OCI-LY3 (cell line): ENCODE measurements around the gene N4BP2L2.

ENCODE experiments used
- H2AFZ ChIP-seq: fragments of 200-600, 300-600 bp; shearing (Covaris generic); 2 replicates; pipeline ENCODE4 v1.6.0; 2014; ENCODE audit warnings: antibody characterized with exemption, low read depth, low read length
- H3K27ac ChIP-seq: fragments of 200-600, 300-600 bp; sonication (generic); 2 replicates; pipeline ENCODE4 v1.5.1; 2014; ENCODE audit warnings: mild to moderate bottlenecking, low read length, moderate library complexity, mixed read lengths
- H3K27me3 ChIP-seq: fragments of 200-600, 300-600 bp; sonication (generic); 2 replicates; pipeline ENCODE4 v1.6.1; 2014; ENCODE audit warnings: low read depth, low read length, mixed read lengths
- H3K36me3 ChIP-seq: fragments of 200-600, 300-600 bp; sonication (generic); replicated peaks from 2 replicates; pipeline ENCODE3; 2014; ENCODE audit warnings: low read depth, low read length, mixed read lengths
- H3K4me1 ChIP-seq: fragments of 300-600, 200-600 bp; sonication (generic); 2 replicates; pipeline ENCODE4 v1.6.1; 2014; ENCODE audit warnings: low read length, mixed read lengths
- H3K4me2 ChIP-seq: fragments of 200-600, 300-600 bp; sonication (generic); 2 replicates; pipeline ENCODE4 v1.6.1; 2014; ENCODE audit warnings: low read length, mixed read lengths
- H3K4me3 ChIP-seq: fragments of 300-600, 200-600 bp; sonication (generic); 2 replicates; pipeline ENCODE4 v1.5.1; 2014; ENCODE audit warnings: antibody characterized with exemption, mild to moderate bottlenecking, low read length, moderate library complexity
- H3K79me2 ChIP-seq: fragments of 300-600, 200-600 bp; shearing (Covaris generic); 2 replicates; pipeline ENCODE4 v1.6.1; 2014; ENCODE audit warnings: mild to moderate bottlenecking, low read length, mixed read lengths
- H3K9ac ChIP-seq: fragments of 300-600, 200-600 bp; shearing (Covaris generic); 2 replicates; pipeline ENCODE4 v1.6.0; 2014; ENCODE audit warnings: mild to moderate bottlenecking, low read length, moderate library complexity
- H3K9me3 ChIP-seq: fragments of 200-600, 300-600 bp; shearing (Covaris generic); 2 replicates; pipeline ENCODE4 v1.6.1; 2014; ENCODE audit warnings: low read length, mixed read lengths; ENCODE audit not compliant: insufficient read depth
- H4K20me1 ChIP-seq: fragments of 200-600, 300-600 bp; sonication (generic); 2 replicates; pipeline ENCODE4 v1.6.1; 2016; ENCODE audit warnings: low read length, mixed read lengths; ENCODE audit not compliant: insufficient read depth
- EZH2phosphoT487 ChIP-seq: fragments of 200-600 bp; shearing (Covaris generic); IDR thresholded peaks from 2 replicates; pipeline ENCODE4 v1.6.1; 2018; ENCODE audit warnings: antibody characterized with exemption, mixed run types, low read depth
- TF ChIP-seq, protein P1 (sequence below): fragments of 200-600, 300-600 bp; sonication (generic); IDR thresholded peaks from 2 replicates; pipeline ENCODE4 v1.5.1; 2014; ENCODE audit warnings: antibody characterized with exemption, low read length, low read depth

The N4BP2L2 gene

DNA sequence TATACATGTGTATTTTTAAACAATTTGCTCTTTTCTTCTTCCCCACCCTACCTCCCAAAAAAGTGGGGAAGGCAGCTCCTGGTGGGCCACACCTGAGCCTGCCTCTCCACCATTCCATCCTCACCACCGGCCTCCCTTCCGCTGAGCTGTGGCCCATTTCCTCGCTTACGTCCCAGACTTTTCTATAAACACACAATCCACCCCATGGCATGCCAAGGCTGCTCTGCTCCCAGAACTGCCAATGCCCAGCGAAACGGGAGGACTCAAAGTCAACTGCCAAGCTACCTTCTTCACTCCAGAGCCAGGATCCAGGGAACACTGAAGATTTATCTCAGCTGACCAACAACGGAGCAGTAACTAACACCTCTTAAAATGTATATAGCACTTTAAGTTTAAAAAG lies 113.4 kb downstream of the N4BP2L2 start:
- peaks cover 43% of the 10 kb centered on the region for H3K36me3 ChIP-seq
- H3K9ac ChIP-seq, result no peak overlapping the region
- peaks cover 25% of the 10 kb centered on the region for H3K4me1 ChIP-seq
- H3K27ac ChIP-seq, result no peak overlapping the region
- H4K20me1 ChIP-seq, result peaks cover 11% of the 10 kb centered on the region; the same call in 1 of the 2 replicates
- TF ChIP-seq, protein P1, sequence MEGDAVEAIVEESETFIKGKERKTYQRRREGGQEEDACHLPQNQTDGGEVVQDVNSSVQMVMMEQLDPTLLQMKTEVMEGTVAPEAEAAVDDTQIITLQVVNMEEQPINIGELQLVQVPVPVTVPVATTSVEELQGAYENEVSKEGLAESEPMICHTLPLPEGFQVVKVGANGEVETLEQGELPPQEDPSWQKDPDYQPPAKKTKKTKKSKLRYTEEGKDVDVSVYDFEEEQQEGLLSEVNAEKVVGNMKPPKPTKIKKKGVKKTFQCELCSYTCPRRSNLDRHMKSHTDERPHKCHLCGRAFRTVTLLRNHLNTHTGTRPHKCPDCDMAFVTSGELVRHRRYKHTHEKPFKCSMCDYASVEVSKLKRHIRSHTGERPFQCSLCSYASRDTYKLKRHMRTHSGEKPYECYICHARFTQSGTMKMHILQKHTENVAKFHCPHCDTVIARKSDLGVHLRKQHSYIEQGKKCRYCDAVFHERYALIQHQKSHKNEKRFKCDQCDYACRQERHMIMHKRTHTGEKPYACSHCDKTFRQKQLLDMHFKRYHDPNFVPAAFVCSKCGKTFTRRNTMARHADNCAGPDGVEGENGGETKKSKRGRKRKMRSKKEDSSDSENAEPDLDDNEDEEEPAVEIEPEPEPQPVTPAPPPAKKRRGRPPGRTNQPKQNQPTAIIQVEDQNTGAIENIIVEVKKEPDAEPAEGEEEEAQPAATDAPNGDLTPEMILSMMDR, result no peak
- TF ChIP-seq EZH2phosphoT487, result no peak
- peaks cover under 1% of the 10 kb centered on the region; the same call in 1 of the 2 replicates for H3K9me3 ChIP-seq
- peaks cover 50% of the 10 kb centered on the region for H3K79me2 ChIP-seq
- no peak overlapping the region for H3K4me3 ChIP-seq
- peak overlapping the region; percentile 91; the same call in 1 of the 2 replicates for H3K4me2 ChIP-seq
- no peaks in the 10 kb centered on the region for H3K27me3 ChIP-seq
- no peak overlapping the region for H2AFZ ChIP-seq

DNA sequence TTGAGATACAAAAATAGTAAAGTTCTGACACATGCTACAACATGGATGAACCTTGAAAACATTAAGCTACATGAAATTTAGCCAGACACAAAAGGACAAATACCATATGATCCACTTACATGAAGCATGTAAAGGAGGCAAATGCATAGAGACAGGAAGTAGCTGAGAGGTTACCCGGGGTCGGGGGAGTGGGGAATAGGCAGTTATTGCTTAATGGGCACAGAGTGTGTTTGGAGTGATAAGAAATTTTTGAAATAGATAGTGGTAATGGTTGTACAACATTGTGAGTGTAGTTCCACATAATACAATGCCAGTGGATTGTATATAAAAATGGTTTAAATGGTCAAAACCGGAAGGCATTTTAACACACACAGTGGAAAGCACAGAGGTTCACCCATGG lies 115.0 kb downstream of the N4BP2L2 start:
- H3K27me3 ChIP-seq, result no peaks in the 10 kb centered on the region
- H3K4me2 ChIP-seq, result no peak overlapping the region
- H3K27ac ChIP-seq, result no peak overlapping the region
- H3K9ac ChIP-seq, result no peak overlapping the region
- H3K36me3 ChIP-seq, result peaks cover 50% of the 10 kb centered on the region
- peaks cover 14% of the 10 kb centered on the region for H3K4me1 ChIP-seq
- peaks cover 50% of the 10 kb centered on the region for H3K79me2 ChIP-seq
- peaks cover 11% of the 10 kb centered on the region; the same call in 1 of the 2 replicates for H4K20me1 ChIP-seq
- H2AFZ ChIP-seq, result no peak overlapping the region
- H3K9me3 ChIP-seq, result peaks cover 8% of the 10 kb centered on the region; the same call in 1 of the 2 replicates
- TF ChIP-seq, protein P1, result no peak
- TF ChIP-seq EZH2phosphoT487, result no peak
- no peak overlapping the region for H3K4me3 ChIP-seq

DNA sequence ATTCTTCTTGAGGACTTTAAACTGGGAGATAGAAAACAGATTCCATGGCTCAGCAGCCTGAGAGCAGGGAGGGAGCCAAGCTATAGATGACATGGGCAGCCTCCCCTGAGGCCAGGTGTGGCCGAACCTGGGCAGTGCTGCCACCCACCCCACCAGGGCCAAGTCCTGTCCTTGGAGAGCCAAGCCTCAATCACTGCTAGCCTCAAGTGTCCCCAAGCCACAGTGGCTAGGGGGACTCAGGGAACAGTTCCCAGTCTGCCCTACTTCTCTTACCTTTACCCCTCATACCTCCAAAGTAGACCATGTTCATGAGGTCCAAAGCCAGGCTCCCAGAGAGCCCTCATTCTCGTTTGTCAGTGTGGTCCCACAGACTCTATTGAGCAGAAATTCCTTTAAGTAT lies 118.7 kb downstream of the N4BP2L2 start:
- TF ChIP-seq, protein P1, result no peak
- TF ChIP-seq EZH2phosphoT487, result no peak
- Histone ChIP-seq H3K27ac (no peak overlapping the region), H3K4me2 (no peak overlapping the region), H3K9ac (no peak overlapping the region), H4K20me1 (peaks cover 3% of the 10 kb centered on the region; the same call in 1 of the 2 replicates), H2AFZ (no peak overlapping the region), H3K79me2 (peaks cover 20% of the 10 kb centered on the region), H3K4me3 (no peak overlapping the region), H3K27me3 (no peaks in the 10 kb centered on the region), H3K9me3 (peaks cover 8% of the 10 kb centered on the region; the same call in 1 of the 2 replicates), H3K4me1 (no peaks in the 10 kb centered on the region), H3K36me3 (peaks cover 42% of the 10 kb centered on the region)

DNA sequence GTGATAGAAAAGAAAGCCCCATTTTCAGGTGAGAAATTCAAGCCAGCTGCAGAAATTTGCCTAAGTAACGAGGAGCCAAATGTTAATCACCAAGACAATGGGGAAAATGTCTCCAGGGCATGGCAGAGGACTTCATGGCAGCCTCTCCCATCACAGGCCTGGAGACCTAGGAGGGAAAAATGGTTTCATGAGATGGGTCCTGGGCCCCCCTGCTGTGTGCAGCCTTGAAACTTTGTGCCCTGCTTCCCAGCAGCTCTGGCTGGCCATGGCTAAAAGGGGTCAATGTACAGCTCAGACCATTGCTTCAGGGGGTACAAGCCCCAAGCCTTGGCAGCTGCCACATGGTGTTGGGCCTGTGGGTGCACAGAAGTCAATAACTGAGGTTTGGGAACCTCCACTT lies 120.6 kb downstream of the N4BP2L2 start:
- Histone ChIP-seq H3K9ac (no peak overlapping the region), H3K4me1 (no peaks in the 10 kb centered on the region), H4K20me1 (no peaks in the 10 kb centered on the region), H2AFZ (no peak overlapping the region), H3K27me3 (no peaks in the 10 kb centered on the region), H3K4me3 (no peak overlapping the region), H3K27ac (no peak overlapping the region), H3K79me2 (peaks cover 5% of the 10 kb centered on the region; the same call in 1 of the 2 replicates), H3K4me2 (no peak overlapping the region), H3K9me3 (peaks cover 8% of the 10 kb centered on the region; the same call in 1 of the 2 replicates), H3K36me3 (peaks cover 30% of the 10 kb centered on the region)
- TF ChIP-seq EZH2phosphoT487, result no peak
- TF ChIP-seq, protein P1, result no peak
